GM21515 (cell line): ENCODE data around the gene APC2.
"Not testable (repeated sequence)": the region's sequence is repeated elsewhere in the genome, so short reads cannot be mapped to it uniquely, and the experiment has no call there.

Source experiments
- ATAC-seq: cut with Tn5 transposase; IDR thresholded peaks from one replicate; pipeline ENCODE4 v1.9.1; 2021; ENCODE audit not compliant: unreplicated experiment

Gene APC2

DNA sequence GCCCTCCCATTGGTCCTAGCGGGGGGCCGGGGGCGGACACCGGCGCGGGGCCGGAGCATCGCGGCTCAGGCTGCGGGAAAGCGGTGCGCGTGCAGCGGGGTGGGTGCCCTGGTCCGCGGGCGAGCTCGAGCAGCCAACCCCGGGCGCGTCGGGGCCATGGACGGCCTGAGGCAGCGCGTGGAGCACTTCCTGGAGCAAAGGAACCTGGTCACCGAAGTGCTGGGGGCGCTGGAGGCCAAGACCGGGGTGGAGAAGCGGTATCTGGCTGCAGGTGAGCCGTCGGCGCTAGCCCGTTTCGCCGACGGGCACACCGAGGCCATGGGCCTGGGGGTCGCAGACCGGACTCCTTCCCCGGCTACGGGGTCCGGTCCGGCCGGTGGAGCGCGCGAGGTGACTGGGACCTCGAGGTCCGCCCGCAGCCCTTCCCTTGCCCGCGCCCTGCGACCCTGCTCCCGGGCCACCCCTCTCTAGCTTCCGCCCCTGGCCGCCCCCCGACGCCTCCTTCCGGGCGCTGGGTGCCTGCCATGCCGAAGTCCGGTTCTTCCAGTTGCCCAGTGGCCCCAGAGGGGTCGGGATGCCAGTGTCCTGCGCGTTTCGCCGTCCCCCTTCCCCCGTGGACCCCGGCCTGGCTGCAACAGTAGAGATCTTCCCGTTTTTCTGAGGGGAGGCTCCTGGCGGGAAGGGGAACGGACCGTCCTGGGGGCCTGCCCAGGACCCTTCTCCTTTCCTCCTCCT, 41.4 kb downstream of the APC2 start, which contains the start of gene REEP6:
REEP6 (plus strand) TSS at position 68 of the 735 bp plus-strand sequence; CDS start at position 157, 89 bp downstream.
- ATAC-seq = no peak

- ATAC-seq = no peak
Observed at GRCh38 chr19:1491849-1492170, 41.9 kb downstream of the APC2 start.

GRCh38 chr19:1492474-1493006, 42.6 kb downstream of the APC2 start:
- ATAC-seq = no peak

DNA sequence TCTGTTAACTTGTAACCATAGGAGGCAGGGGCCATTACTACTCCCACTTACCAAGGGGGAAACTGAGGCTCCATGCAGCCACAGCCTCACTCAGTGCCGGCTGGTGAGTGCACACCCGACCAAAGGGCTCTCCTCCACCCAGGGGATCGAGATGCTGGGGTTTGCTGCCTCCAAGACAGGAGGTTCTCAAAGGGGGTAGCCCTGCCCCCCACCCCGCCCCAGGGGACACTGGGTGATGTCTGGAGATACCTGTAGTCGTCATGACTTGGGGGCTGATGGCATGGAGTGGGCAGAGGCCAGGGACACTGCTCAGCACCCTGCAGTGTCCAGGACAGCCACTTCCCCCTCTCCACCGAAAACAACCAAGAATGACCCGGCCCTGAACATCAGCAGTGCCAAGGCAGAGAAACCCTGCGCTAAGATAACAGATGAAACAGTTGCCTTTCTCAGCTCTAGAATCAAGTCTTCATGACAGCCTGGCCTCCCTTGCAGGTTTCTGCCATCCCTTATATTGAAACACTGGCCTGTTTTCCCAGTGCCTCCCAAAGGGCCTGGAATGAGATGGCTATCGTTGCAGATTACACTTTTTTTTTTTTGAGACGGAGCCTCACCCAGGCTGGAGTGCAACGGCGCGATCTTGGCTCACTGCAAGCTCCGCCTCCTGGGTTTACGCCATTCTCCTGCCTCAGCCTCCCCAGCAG, 44.3 kb downstream of the APC2 start:
- no peak for ATAC-seq

DNA sequence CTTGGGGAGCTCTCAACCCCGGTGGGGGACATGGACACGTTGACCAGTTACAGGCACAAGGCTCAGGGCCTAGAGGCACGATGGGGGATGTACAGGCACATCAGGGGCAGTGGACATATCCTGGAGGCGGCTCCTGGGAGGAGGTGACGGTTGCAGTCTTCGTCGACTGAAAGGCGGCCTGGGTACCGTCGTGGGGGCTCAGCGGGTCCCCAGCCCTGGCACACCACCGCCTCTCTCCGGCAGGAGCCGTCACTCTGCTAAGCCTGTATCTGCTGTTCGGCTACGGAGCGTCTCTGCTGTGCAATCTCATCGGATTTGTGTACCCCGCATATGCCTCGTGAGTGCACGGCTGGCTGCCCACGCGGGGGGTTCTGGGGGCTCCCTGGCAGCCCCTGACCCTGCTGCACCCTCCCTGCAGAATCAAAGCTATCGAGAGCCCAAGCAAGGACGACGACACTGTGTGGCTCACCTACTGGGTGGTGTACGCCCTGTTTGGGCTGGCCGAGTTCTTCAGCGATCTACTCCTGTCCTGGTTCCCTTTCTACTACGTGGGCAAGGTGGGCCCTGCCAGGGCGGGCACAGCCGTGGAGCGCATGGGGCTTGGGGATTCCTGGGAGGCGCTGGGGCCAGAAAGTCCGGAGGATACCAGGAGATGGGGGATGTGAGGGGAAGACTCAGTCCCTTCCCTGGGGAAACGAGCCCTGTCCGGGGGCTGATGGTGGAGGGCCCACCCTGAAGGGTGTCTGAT, 45.3 kb downstream of the APC2 start:
- no peak for ATAC-seq

DNA sequence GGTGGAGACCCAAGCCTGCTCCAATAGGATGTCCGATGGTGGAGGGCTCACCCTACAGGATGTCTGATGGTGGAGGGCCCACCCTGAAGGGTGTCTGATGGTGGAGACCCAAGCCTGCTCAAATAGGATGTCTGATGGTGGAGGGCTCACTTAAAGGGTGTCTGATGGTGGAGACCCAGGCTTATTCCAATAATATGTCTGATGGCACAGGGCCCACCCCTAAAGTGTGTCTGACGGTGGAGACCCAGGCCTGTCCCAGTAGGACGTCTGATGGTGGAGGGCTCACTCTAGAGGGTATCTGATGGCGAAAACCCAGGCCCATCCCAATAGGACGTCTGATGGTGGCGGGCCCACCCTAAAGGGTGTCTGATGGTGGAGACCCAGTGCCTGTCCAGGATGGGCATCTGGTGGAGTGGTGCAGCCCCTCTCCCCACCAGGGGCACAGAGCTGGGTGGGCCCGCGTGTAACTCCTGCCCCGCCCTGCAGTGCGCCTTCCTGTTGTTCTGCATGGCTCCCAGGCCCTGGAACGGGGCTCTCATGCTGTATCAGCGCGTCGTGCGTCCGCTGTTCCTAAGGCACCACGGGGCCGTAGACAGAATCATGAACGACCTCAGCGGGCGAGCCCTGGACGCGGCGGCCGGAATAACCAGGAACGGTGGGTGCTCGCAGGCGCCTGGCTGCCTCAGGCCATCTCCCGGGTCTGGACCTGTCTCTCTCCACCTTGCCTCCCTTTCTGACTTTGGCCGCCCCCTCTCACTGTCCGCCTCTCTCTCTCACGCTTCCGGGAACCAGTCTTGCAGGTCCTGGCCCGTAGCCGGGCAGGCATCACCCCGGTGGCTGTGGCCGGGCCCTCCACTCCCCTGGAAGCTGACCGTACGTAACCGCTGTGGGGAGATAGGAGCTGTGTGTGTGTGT, 46.1 kb downstream of the APC2 start:
- no peak for ATAC-seq

- no peak for ATAC-seq
Observed at GRCh38 chr19:1496714-1497577, 47.0 kb downstream of the APC2 start.

- no peak for ATAC-seq
Observed at GRCh38 chr19:1497578-1498235, 47.8 kb downstream of the APC2 start.

DNA sequence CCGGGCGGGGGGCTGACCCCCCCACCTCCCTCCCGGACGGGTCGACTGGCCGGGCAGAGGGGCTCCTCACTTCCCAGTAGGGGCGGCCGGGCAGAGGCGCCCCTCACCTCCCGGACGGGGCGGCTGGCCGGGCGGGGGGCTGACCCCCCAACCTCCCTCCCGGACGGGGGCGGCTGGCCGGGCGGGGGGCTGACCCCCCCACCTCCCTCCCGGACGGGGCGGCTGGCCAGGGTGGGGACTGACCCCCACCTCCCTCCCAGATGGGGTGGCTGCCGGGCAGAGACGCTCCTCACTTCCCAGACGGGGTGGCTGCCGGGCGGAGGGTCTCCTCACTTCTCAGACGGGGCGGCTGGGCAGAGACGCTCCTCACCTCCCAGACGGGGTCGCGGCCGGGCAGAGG, 49.3 kb downstream of the APC2 start:
- ATAC-seq = not testable (repeated sequence)

DNA sequence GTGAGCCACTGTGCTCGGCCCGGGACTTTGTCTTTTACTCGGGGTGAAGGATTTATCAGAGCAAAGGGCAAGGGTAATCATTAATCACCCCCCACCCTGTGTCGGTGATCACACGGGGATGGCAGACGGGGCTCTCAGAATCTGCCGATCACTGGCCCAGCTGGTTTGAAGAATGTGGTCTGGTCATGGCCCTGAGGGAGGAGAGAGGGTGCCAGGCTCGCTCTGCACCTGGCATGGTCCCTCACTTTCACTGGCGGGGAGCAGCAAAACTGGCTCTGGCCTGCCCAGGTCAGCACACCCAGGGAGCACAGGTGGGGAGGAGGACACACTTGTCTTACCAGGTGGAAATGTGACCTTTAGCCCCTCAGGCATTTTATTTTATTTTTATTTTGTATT, 51.3 kb downstream of the APC2 start:
- no peak for ATAC-seq

- no peak for ATAC-seq
Observed at GRCh38 chr19:1502433-1503088, 52.6 kb downstream of the APC2 start.

DNA sequence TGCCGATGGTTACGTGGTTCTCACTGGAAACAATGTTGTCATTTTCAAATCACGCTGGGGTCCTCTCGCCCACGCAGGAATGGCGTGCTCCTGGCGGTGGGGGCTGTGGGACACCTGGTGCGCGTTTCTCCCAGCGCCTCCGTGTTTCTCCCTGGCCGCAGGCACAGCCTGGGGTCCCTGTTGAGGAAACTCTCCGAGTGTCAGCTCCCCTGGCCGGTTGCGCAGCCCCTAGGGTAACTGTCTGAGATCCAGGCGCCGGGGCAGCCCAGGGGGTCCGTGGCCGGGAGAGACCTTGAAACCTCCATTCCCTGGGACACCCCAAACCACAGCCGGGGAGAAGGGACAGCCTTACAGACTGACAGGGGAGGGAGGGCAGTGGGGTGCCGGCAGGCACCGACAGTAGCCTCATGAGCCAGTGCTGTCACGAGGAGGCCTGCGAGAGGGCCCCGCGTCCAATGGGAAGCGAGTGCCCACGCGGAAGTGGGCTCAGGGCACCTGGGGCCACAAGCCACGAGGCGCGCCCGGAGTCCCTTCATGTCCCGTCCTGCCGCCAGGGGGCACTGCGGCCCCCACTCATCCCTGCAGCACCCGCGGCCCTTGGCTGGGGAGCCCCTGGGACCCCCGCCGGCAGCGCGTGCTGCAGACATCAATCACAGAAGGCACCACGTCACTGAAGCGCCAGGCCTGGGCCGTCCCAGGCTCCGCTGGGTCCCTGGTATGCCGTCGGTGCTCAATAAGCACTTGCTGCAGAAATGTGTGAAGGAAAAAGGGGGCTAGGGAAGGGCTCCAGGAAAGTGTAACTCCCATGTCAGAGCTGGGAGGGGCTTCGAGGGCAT, 53.4 kb downstream of the APC2 start:
- no peak for ATAC-seq

DNA sequence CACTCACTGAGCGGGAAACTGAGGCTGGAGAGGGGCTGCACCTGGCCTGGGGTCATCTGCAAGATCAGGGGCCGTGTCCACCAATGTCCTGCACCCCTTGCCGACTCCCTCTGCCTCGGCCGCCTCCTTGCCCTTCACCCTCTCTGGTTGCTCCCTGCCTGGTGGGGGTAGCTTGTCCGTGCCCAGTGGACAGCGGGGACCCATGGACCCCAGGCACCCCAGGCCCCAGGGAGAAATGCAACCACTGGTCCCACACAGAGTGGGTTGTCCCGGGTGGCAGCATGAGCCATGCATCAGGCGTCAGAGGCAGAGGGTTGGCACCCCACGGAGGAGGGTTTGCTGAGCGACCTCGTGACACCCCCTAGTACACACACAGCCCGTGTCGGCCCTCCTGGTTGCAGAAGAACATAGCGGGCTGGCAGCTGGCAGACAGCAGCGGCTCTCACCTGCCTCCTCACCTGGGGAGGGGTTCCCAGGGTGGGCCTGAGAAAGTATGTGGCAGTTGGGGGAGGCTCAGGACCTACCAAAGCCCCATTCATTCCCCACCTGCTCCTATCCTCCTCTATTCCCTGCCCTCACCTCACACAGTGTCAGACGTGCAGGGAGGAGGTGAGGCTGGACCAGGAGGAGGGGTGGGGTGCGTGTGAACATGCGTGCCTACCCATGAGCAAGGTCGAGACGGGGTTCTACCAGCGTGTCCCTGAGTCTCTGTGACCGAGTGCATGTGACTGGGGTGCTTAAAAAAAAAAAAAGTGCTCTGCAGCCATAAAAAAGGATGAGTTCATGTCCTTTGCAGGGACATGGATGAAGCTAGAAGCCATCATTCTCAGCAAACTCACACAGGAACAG, 54.2 kb downstream of the APC2 start:
- ATAC-seq = no peak

DNA sequence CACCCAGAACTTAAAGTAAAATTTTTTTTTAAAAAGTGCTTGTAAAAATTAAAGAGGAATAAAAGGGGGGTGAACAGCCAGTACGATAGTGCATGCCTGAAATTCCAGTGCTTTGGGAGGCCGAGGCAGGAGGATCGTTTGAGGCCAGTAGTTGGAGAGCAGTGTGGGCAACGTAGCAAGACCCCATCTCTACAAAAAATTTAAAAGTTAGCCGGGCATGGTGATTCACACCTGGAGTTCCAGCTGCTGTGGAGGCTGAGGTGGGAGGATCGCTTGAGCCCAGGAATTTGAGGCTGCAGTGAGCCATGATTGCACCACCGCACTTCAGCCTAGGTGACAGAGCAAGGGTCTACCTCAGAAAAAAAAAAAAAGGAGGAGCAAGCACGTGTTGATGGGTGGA, 55.1 kb downstream of the APC2 start:
- ATAC-seq = no peak

DNA sequence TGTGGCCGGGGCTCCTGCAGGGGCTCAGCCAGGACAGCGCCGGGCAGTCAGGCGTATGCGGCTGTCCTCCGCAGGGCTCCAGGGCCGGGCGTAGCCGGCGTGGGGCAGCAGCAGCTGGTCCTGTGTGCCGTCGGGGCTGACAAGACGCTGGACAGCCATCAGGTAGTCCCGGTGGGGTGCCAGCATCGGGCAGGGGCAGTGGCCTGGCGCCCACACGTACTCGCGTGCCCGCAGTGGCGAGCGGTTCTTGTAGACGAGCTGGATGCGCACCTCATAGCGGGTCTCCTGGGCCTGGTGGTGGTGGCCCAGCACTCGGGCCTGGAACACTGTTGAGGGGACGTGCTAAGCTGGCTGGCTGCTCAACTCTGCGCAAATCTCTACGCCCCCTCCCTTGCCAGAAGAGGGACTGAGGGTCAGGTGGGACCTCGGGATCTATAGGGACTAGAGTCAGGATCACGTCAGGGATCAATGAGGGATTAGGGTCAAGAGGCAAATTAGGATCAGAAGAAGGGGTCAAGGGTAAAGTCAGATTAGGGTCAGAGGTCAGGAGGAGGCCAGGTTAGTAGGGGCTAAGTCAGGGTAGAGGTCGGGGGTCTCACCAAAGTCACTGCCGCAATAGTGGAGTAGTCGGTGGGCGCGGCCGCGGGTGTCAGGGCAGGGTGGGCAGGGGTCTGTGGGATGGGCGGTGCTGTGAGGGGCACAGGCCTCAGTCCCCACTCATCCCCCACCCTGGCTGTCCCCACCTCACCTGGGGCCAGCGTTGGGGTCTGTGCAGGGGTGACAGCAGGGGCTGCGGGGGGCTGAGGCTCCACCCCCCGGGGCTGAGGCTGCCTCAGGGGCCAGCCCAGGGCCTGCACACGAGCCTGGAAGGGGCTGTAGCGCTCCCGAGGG, 56.3 kb downstream of the APC2 start:
- ATAC-seq = no peak

DNA sequence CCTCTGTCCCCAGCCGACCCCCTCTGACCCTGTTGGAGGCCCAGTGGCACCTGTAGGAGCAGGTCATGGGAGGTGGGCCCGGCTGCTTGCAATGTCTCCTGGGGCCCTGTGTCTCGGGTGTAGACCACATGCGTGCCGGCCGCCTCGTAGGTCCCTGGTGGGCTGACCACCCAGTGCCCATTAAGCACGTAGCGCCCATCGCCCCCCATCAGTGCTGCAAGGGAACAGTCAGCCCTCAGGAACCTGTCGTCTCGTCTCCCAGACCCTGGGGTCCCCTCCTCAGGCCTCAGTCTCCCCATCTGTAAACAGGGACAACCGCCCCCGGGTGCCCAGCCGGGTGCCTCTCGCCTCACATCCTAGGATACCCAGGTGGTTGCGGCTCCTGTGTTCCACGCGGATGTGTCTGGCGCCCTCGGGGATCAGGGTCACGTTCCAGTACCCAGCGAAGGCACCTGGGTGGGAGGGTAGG, 57.3 kb downstream of the APC2 start:
- ATAC-seq = no peak
